NOMO-1 (cell line): Measurements from ENCODE around the gene COL6A3.

Experiments used
- DNase-seq, 2 experiments: peaks; one replicate each; lab custom pipeline; 2025; ENCODE audit not compliant: unreplicated experiment in 2 of 2; lab: John Stamatoyannopoulos, UW

COL6A3 gene

GRCh38 chr2:237413777-237414661, at the start of gene COL6A3:
TSS of gene COL6A3 (minus strand) at chr2:237414164. CDS start at chr2:237396817, 17,347 bp downstream.
- no peak for DNase-seq

- DNase-seq = no peak
Measured at GRCh38 chr2:237459741-237460174, 45.8 kb upstream of the COL6A3 start.

GRCh38 chr2:237459226-237459625, 45.3 kb upstream of the COL6A3 start:
- DNase-seq = no peak

- DNase-seq = no peak
Measured at GRCh38 chr2:237458519-237458918, 44.6 kb upstream of the COL6A3 start.

GRCh38 chr2:237457388-237457941, 43.5 kb upstream of the COL6A3 start:
- no peak for DNase-seq

GRCh38 chr2:237456200-237456843, 42.4 kb upstream of the COL6A3 start:
- DNase-seq = peak; percentile 30 to 39

- DNase-seq = no peak
Measured at GRCh38 chr2:237455764-237456163, 41.8 kb upstream of the COL6A3 start.

GRCh38 chr2:237453671-237454070, 39.7 kb upstream of the COL6A3 start:
- DNase-seq = no peak

GRCh38 chr2:237452861-237453260, 38.9 kb upstream of the COL6A3 start:
- DNase-seq = no peak

- no peak for DNase-seq
Measured at GRCh38 chr2:237451643-237452469, 37.9 kb upstream of the COL6A3 start.

GRCh38 chr2:237450583-237450982, 36.6 kb upstream of the COL6A3 start:
- no peak for DNase-seq

- DNase-seq = no peak
Measured at GRCh38 chr2:237450108-237450507, 36.1 kb upstream of the COL6A3 start.

- DNase-seq = no peak
Measured at GRCh38 chr2:237449193-237449881, 35.4 kb upstream of the COL6A3 start.

- no peak for DNase-seq
Measured at GRCh38 chr2:237448626-237449025, 34.7 kb upstream of the COL6A3 start.

GRCh38 chr2:237448171-237448570, 34.2 kb upstream of the COL6A3 start:
- DNase-seq = no peak

- no peak for DNase-seq
Measured at GRCh38 chr2:237447496-237447895, 33.5 kb upstream of the COL6A3 start.

- no peak for DNase-seq
Measured at GRCh38 chr2:237446338-237446665, 32.3 kb upstream of the COL6A3 start.

- no peak for DNase-seq
Measured at GRCh38 chr2:237445611-237446337, 31.8 kb upstream of the COL6A3 start.

GRCh38 chr2:237444071-237444470, 30.1 kb upstream of the COL6A3 start:
- DNase-seq = no peak
